ENCODE data around the gene SHANK1. TPM values are rescaled to one million over a fixed set of nuclear protein-coding genes. Genes with fewer than 3 reads are reported as not detected.

Gene SHANK1
- total and polyA plus RNA-seq, 12 donors, result 1.5 to 22.6 (median 9.0) TPM

GRCh38 chr19:50722201-50723013 lies 2.8 kb upstream of the SHANK1 start:
- Histone ChIP-seq H3K4me1 (replicated peaks in 1 of 2) (peaks cover 18 to 42% of the 10 kb centered on the region in 2 donors), H3K36me3 (replicated peaks in 1 of 2) (no peaks in the 10 kb centered on the region), H3K27ac (peak overlapping the region in 2 of 5 donors; percentile 36 to 62), H3K4me3 (no peak overlapping the region), H3K27me3 (no peaks in the 10 kb centered on the region), H3K9me3 (replicated peaks in 1 of 3) (no peaks in the 10 kb centered on the region)
- DNase-seq, result no peak
- intact Hi-C loops (cut with DNase I), result no loop called here
- TF ChIP-seq CTCF (IDR thresholded peaks at IDR 0.05) (no peak), POLR2A (IDR thresholded peaks at IDR 0.05) (no peak)
- 52 to 60% (median 54%) methylated on average over 10 to 15 of the region's 15 CpGs for WGBS, 4 donors

- intact Hi-C loops (cut with DNase I), result no loop called here
- peak; percentile 82 to 92 (median 91) for DNase-seq
- Histone ChIP-seq H3K4me1 (replicated peaks in 1 of 2) (peaks cover 18 to 47% of the 10 kb centered on the region in 2 donors), H3K27me3 (no peaks in the 10 kb centered on the region), H3K9me3 (replicated peaks in 1 of 3) (no peaks in the 10 kb centered on the region), H3K27ac (peak overlapping the region in 3 of 5 donors; percentile 32 to 45 (median 43)), H3K36me3 (replicated peaks in 1 of 2) (no peaks in the 10 kb centered on the region), H3K4me3 (no peak overlapping the region)
- 39 to 66% (median 54%) methylated on average over 5 to 10 of the region's 10 CpGs for WGBS, 4 donors
- TF ChIP-seq CTCF (IDR thresholded peaks at IDR 0.05) (no peak), POLR2A (IDR thresholded peaks at IDR 0.05) (no peak)
Measured at GRCh38 chr19:50721441-50722137, 2.0 kb upstream of the SHANK1 start.

- Histone ChIP-seq H3K27me3 (no peaks in the 10 kb centered on the region), H3K9me3 (replicated peaks in 1 of 3) (no peaks in the 10 kb centered on the region), H3K27ac (peak overlapping the region in 3 of 5 donors; percentile 32 to 45 (median 43)), H3K4me3 (no peak overlapping the region), H3K4me1 (replicated peaks in 1 of 2) (peaks cover 18 to 45% of the 10 kb centered on the region in 2 donors), H3K36me3 (replicated peaks in 1 of 2) (no peaks in the 10 kb centered on the region)
- peak in 3 of 7 donors; percentile 50 to 57 (median 55) for DNase-seq
- intact Hi-C loops (cut with DNase I), result no loop called here
- WGBS, 4 donors, result 30 to 54% (median 33%) methylated on average over 2 to 8 of the region's 8 CpGs
- TF ChIP-seq CTCF (IDR thresholded peaks at IDR 0.05), result no peak
- TF ChIP-seq POLR2A (IDR thresholded peaks at IDR 0.05), result no peak
Measured at GRCh38 chr19:50720921-50721381, 1.3 kb upstream of the SHANK1 start.

GRCh38 chr19:50720181-50720920 lies 749 bp upstream of the SHANK1 start:
- 67 to 77% (median 68%) methylated on average over 21 of the region's 21 CpGs for WGBS, 4 donors
- Histone ChIP-seq H3K27me3 (no peaks in the 10 kb centered on the region), H3K36me3 (replicated peaks in 1 of 2) (no peaks in the 10 kb centered on the region), H3K4me3 (no peak overlapping the region), H3K9me3 (replicated peaks in 1 of 3) (no peaks in the 10 kb centered on the region), H3K4me1 (replicated peaks in 1 of 2) (peaks cover 14 to 39% of the 10 kb centered on the region in 2 donors), H3K27ac (peak overlapping the region in 1 of 5 donors; percentile 45)
- intact Hi-C loops (cut with DNase I), result no loop called here
- TF ChIP-seq POLR2A (IDR thresholded peaks at IDR 0.05) (no peak), CTCF (IDR thresholded peaks at IDR 0.05) (no peak)
- no peak for DNase-seq
